Measurements from ENCODE around the gene BNC1. TPM values are rescaled to one million over a fixed set of nuclear protein-coding genes. Genes with fewer than 3 reads are reported as not detected.

BNC1 gene
- total RNA-seq = 6.9 and 12.8 TPM in 2 replicates

GRCh38 chr15:83284559-83285283, at the start of gene BNC1:
Gene BNC1 (minus strand): TSS chr15:83284664. CDS start chr15:83284628, 36 bp downstream.

GRCh38 chr15:83207660-83208366, 76.7 kb downstream of the BNC1 start, which contains the start of gene HDGFL3:
Gene HDGFL3 (minus strand): TSS chr15:83207823. CDS start chr15:83207414, 409 bp downstream.

Other genes starting within 250 kb of the BNC1 start
- gene BTBD1, start 217.4 kb downstream of the BNC1 start, total RNA-seq = 141 and 147 TPM in 2 replicates
- 20.4 and 42.3 TPM in 2 replicates for gene TM6SF1, start 177.0 kb downstream of the BNC1 start, total RNA-seq
- 126 and 141 TPM in 2 replicates for gene HDGFL3, start 76.8 kb downstream of the BNC1 start, total RNA-seq
- gene SH3GL3, start 162.7 kb upstream of the BNC1 start, total RNA-seq = not detected in 2 replicates